H1 (cell line): ENCODE data around the gene MRGPRE. TPM values are rescaled to one million over a fixed set of nuclear protein-coding genes. Genes with fewer than 3 reads are reported as not detected.

Source experiments
- CTCF ChIA-PET: fragments of 300-600 bp; sonication (Branson Sonifier 250); formaldehyde crosslinking; loops from one replicate; lab custom pipeline; 2021; ENCODE audit not compliant: partially characterized antibody; lab: Charles Lee
- POLR2A ChIA-PET: fragments of 300-600 bp; sonication (Branson Sonifier 250); formaldehyde crosslinking; loops from one replicate; lab custom pipeline; 2021; ENCODE audit warnings: inconsistent platforms; ENCODE audit not compliant: partially characterized antibody; lab: Charles Lee
- DNase-seq, 2 experiments: peaks; one replicate each; pipeline versions ENCODE4 v3.0.0 to v3.0.0-alpha.2; 2010 to 2022; ENCODE audit warnings: low spot score in 2 of 2, low read depth in 1 of 2, mixed read lengths in 1 of 2
- FAIRE-seq: peaks from 2 replicates; lab custom pipeline; 2011; peaks lifted over from hg19 to GRCh38; lab: Jason Lieb, UNC
- H2AFZ ChIP-seq: 2 replicates; pipeline ENCODE4 v1.8.1; 2012; ENCODE audit warnings: low read length, inconsistent platforms
- H2AK5ac ChIP-seq: 2 replicates; pipeline ENCODE4 v1.6.1; 2013; ENCODE audit warnings: low read depth, low read length
- H2BK120ac ChIP-seq: replicated peaks from 2 replicates; pipeline ENCODE3; 2013; ENCODE audit warnings: low read depth, low read length, inconsistent platforms
- H2BK12ac ChIP-seq: 2 replicates; pipeline ENCODE4 v1.6.1; 2013; ENCODE audit warnings: low read depth, low read length
- H2BK15ac ChIP-seq: 2 replicates; pipeline ENCODE4 v1.6.1; 2013; ENCODE audit warnings: low read length
- H2BK20ac ChIP-seq: 2 replicates; pipeline ENCODE4 v1.6.1; 2013; ENCODE audit warnings: low read length
- H2BK5ac ChIP-seq: 2 replicates; pipeline ENCODE4 v1.6.1; 2013; ENCODE audit warnings: low read depth, low read length
- H3K14ac ChIP-seq: 2 replicates; pipeline ENCODE4 v1.6.1; 2013; ENCODE audit warnings: inconsistent platforms; ENCODE audit not compliant: insufficient read length
- H3K18ac ChIP-seq: 2 replicates; pipeline ENCODE4 v1.6.1; 2013; ENCODE audit warnings: low read length; ENCODE audit errors: extremely low read depth
- H3K23ac ChIP-seq: 2 replicates; pipeline ENCODE4 v1.6.1; 2013; ENCODE audit warnings: inconsistent platforms; ENCODE audit not compliant: insufficient read length
- H3K23me2 ChIP-seq: 2 replicates; pipeline ENCODE4 v1.6.1; 2013; ENCODE audit warnings: low read depth, low read length
- H3K27ac ChIP-seq: 2 replicates; pipeline ENCODE4 v1.6.1; 2011; ENCODE audit warnings: low read depth, low read length, inconsistent platforms
- H3K27me3 ChIP-seq, 4 experiments: replicated peaks in 1 of 4; 1 replicate in 1 of 4; 2 replicates in 3 of 4; pipeline versions ENCODE4 v1.6.1 to v1.8.1; 2011 to 2013; ENCODE audit warnings: low read length in 3 of 4, mild to moderate bottlenecking in 3 of 4, inconsistent platforms in 2 of 4, mixed read lengths in 2 of 4, moderate library complexity in 1 of 4; ENCODE audit not compliant: control insufficient read depth in 3 of 4, insufficient read depth in 3 of 4; ENCODE audit errors: extremely low read depth in 1 of 4
- H3K36me3 ChIP-seq, 4 experiments: 2 replicates each; pipeline versions ENCODE4 v1.6.1 to v1.8.1; 2011 to 2013; ENCODE audit warnings: mild to moderate bottlenecking in 4 of 4, low read length in 3 of 4, moderate library complexity in 2 of 4, control low read depth in 1 of 4, inconsistent platforms in 1 of 4; ENCODE audit not compliant: insufficient read depth in 4 of 4, control insufficient read depth in 2 of 4
- H3K4ac ChIP-seq: replicated peaks from 2 replicates; pipeline ENCODE3; 2013; ENCODE audit warnings: low read length, low read depth, mixed read lengths, inconsistent platforms; ENCODE audit not compliant: insufficient read length
- H3K4me1 ChIP-seq, 4 experiments: replicated peaks in 1 of 4; 1 replicate in 1 of 4; 2 replicates in 3 of 4; pipeline versions ENCODE4 v1.6.1 to v1.8.1; 2011 to 2013; ENCODE audit warnings: low read length in 3 of 4, inconsistent platforms in 2 of 4, mixed read lengths in 1 of 4; ENCODE audit not compliant: insufficient read depth in 4 of 4, control insufficient read depth in 3 of 4
- H3K4me2 ChIP-seq, 2 experiments: 2 replicates each; pipeline versions ENCODE4 v1.6.1 to v1.8.1; 2011 to 2013; ENCODE audit warnings: low read depth in 2 of 2, low read length in 2 of 2, control low read depth in 1 of 2, inconsistent platforms in 1 of 2, mild to moderate bottlenecking in 1 of 2; ENCODE audit not compliant: insufficient read depth in 1 of 2
- H3K4me3 ChIP-seq, 4 experiments: fragments of 200-600, 300-600 bp in 1 of 4; sonication (generic), shearing (Covaris generic), sonication (Bioruptor Twin) in 1 of 4; 2 replicates each; pipeline versions ENCODE4 v1.5.1 to v1.8.1; 2011 to 2016; ENCODE audit warnings: low read length in 4 of 4, low read depth in 3 of 4, control low read depth in 2 of 4, inconsistent platforms in 2 of 4, mild to moderate bottlenecking in 2 of 4, mixed read lengths in 1 of 4, moderate library complexity in 1 of 4; ENCODE audit not compliant: insufficient read depth in 2 of 4; ENCODE audit errors: extremely low read depth in 1 of 4
- H3K56ac ChIP-seq: replicated peaks from 2 replicates; pipeline ENCODE3; 2013; ENCODE audit warnings: low read depth, mild to moderate bottlenecking, mixed read lengths, low read length, inconsistent platforms; ENCODE audit not compliant: insufficient read length
- H3K79me1 ChIP-seq: 2 replicates; pipeline ENCODE4 v1.6.1; 2013; ENCODE audit warnings: low read depth, low read length, control low read depth
- H3K79me2 ChIP-seq, 2 experiments: 2 replicates each; pipeline versions ENCODE4 v1.6.1 to v1.8.1; 2012 to 2013; ENCODE audit warnings: low read length in 2 of 2, mild to moderate bottlenecking in 2 of 2, inconsistent platforms in 1 of 2; ENCODE audit not compliant: insufficient read depth in 2 of 2, control insufficient read depth in 1 of 2
- H3K9ac ChIP-seq, 4 experiments: replicated peaks in 1 of 4; 1 replicate in 1 of 4; 2 replicates in 3 of 4; pipeline versions ENCODE4 v1.6.1 to v1.8.1; 2011 to 2013; ENCODE audit warnings: low read depth in 3 of 4, low read length in 3 of 4, control low read depth in 2 of 4, mild to moderate bottlenecking in 2 of 4, moderate library complexity in 2 of 4, inconsistent platforms in 1 of 4; ENCODE audit errors: extremely low read depth in 1 of 4
- H3K9me3 ChIP-seq, 2 experiments: 2 replicates each; pipeline versions ENCODE4 v1.6.1 to v1.8.1; 2012 to 2013; ENCODE audit warnings: mild to moderate bottlenecking in 2 of 2, moderate library complexity in 2 of 2, control low read depth in 1 of 2, inconsistent platforms in 1 of 2, low read depth in 1 of 2, low read length in 1 of 2, mixed read lengths in 1 of 2; ENCODE audit not compliant: insufficient read depth in 2 of 2
- H4K20me1 ChIP-seq, 2 experiments: replicated peaks in 1 of 2; 2 replicates each; pipeline versions ENCODE3 to v1.8.1; 2011 to 2013; ENCODE audit warnings: inconsistent platforms in 2 of 2, low read length in 2 of 2, mild to moderate bottlenecking in 1 of 2; ENCODE audit not compliant: insufficient read depth in 2 of 2, control insufficient read depth in 1 of 2
- H4K5ac ChIP-seq: 2 replicates; pipeline ENCODE4 v1.6.1; 2013; ENCODE audit warnings: low read length, low read depth, mixed read lengths, inconsistent platforms; ENCODE audit not compliant: insufficient read length
- H4K8ac ChIP-seq: 2 replicates; pipeline ENCODE4 v1.8.0; 2013; ENCODE audit warnings: mild to moderate bottlenecking, moderate library complexity, low read length, inconsistent platforms; ENCODE audit not compliant: insufficient read depth; ENCODE audit errors: extremely low read depth
- H4K91ac ChIP-seq: replicated peaks from 2 replicates; pipeline ENCODE3; 2013; ENCODE audit warnings: low read length, mixed read lengths, inconsistent platforms; ENCODE audit not compliant: insufficient read length
- KDM5A ChIP-seq: fragments of 200-600 bp; IDR thresholded peaks from 2 replicates; pipeline ENCODE4 v1.7.1; 2012; ENCODE audit warnings: mild to moderate bottlenecking, low read length, inconsistent platforms, mixed read lengths
- NANOG ChIP-seq: IDR thresholded peaks from 2 replicates; pipeline ENCODE4 v1.6.1; 2011; ENCODE audit warnings: low read length, low read depth, mild to moderate bottlenecking, inconsistent platforms; ENCODE audit not compliant: insufficient read depth, poor library complexity, severe bottlenecking
- POLR2A ChIP-seq, 2 experiments: IDR thresholded peaks; 1 replicate in 1 of 2; 2 replicates in 1 of 2; pipeline ENCODE4 v1.6.1; 2011; ENCODE audit warnings: low read depth in 2 of 2, low read length in 2 of 2, mild to moderate bottlenecking in 2 of 2; ENCODE audit errors: control extremely low read depth in 1 of 2
- WGBS, 2 experiments: shearing (Covaris generic) in 1 of 2; methylation state at CpG; one replicate each; pipeline versions ENCODE4 v1.1.6 to v1.1.7; 2013 to 2015; ENCODE audit warnings: low lambda C conversion rate in 2 of 2, mixed read lengths in 2 of 2, inconsistent platforms in 1 of 2, low coverage in 1 of 2, missing lambda C conversion rate in 1 of 2; ENCODE audit not compliant: insufficient replicate concordance in 2 of 2, insufficient coverage in 1 of 2, insufficient read length in 1 of 2; ENCODE audit errors: extremely low coverage in 1 of 2, missing lambda C conversion rate in 1 of 2; 5-methylcytosine and 5-hydroxymethylcytosine counted together
- polyA plus RNA-seq, 7 experiments: library from polyadenylated mRNA; depleted of rRNA in 3 of 7; stranded (reverse) in 5 of 7; unstranded in 2 of 7; fragments of >200 nt in 5 of 7; fragments of 200-250 nt in 2 of 7; gene quantifications; 1 replicate in 5 of 7; 2 replicates in 1 of 7; 4 replicates in 1 of 7; pipeline versions ENCODE4 v1.2.1 to v1.2.3, GENCODE V29; 2011 to 2013; ENCODE audit warnings: missing spikeins in 2 of 7, mixed read lengths in 2 of 7
- total RNA-seq: library from RNA; stranded (reverse); fragmentation: NEBNext Ultra II Directional; extraction: Animal tissue kit (Norgen Biotek cat#: 25700); gene quantifications from 2 replicates; pipeline ENCODE4 v1.2.1, GENCODE V29; 2021
- TF ChIP-seq, protein P1 (sequence below): IDR thresholded peaks from 2 replicates; pipeline ENCODE4 v1.6.1; 2012; ENCODE audit warnings: low read length, inconsistent platforms
- TF ChIP-seq, protein P2 (sequence below): IDR thresholded peaks from 2 replicates; pipeline ENCODE4 v1.6.1; 2012; ENCODE audit warnings: inconsistent platforms

Gene MRGPRE
- total and polyA plus RNA-seq, 2 of the 8 experiments (the other 6 are each of a cell fraction or from before 2014, with no cell fraction given) = not detected

DNA sequence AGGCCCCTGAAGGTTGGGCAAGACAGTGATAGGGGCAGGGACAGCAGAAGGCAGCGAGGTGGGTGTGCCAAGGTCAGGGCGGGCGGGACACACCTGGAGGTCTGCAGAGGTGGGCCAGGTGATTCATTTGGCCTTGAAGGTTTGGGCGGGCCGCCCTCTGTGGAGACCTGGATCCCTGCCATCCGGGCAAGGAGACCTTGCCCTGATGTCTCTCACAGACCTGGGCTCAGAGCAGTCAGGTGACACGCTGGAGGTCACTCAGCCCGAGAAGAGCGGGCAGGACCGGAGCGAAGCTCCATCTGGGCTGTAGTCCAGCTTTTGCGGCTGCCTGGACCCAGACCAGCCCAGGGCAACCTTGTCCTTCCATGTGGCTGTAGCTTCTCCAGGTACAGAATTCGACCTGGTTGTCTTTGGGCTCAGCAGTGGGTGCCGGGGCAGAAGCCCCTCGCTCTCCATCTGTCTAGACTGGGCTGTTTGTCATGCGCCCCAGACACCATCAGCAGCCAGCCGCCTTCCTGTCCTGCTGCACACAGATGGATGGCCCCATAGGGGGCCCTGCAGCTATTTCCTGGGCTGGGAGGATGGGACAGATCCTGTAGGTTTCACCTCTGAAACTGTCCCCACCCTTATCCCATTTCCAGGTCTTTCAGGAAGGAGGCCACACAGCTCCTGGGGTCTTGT lies 16.7 kb downstream of the MRGPRE start:
- Histone ChIP-seq H4K91ac (peak overlapping the region; percentile 3), H3K56ac (no peak overlapping the region), H2AFZ (no peak overlapping the region), H2BK20ac (peak overlapping the region; percentile 90; the same call in 1 of the 2 replicates), H3K9ac (no peak overlapping the region), H3K36me3 (no peaks in the 10 kb centered on the region), H3K27ac (no peak overlapping the region), H3K23me2 (peaks cover 2% of the 10 kb centered on the region; the same call in 1 of the 2 replicates), H3K4me2 (no peak overlapping the region), H3K9me3 (no peaks in the 10 kb centered on the region), H2BK15ac (no peak overlapping the region), H2BK5ac (no peak overlapping the region), H4K8ac (no peak overlapping the region), H4K5ac (no peak overlapping the region)
- CTCF ChIA-PET = interaction anchor here (0.9 to 5.7 kb wide), 18 partner anchors 8 to 219 kb away, joined by 3 to 99 read pairs (median 6); no protein-coding TSS in a partner anchor
- WGBS, 2 experiments = 84% methylated on average over 17 of the region's 17 CpGs; no CpG with 5 or more reads in 1 of the 2 experiments
- TF ChIP-seq, protein P1, sequence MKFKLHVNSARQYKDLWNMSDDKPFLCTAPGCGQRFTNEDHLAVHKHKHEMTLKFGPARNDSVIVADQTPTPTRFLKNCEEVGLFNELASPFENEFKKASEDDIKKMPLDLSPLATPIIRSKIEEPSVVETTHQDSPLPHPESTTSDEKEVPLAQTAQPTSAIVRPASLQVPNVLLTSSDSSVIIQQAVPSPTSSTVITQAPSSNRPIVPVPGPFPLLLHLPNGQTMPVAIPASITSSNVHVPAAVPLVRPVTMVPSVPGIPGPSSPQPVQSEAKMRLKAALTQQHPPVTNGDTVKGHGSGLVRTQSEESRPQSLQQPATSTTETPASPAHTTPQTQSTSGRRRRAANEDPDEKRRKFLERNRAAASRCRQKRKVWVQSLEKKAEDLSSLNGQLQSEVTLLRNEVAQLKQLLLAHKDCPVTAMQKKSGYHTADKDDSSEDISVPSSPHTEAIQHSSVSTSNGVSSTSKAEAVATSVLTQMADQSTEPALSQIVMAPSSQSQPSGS = no peak
- TF ChIP-seq NANOG (no peak), POLR2A (IDR thresholded peaks at IDR 0.05; ENCODE audit: control extremely low read depth in 1 of 2, low read depth in 2 of 2, low read length in 2 of 2) (no peak), KDM5A (no peak)
- TF ChIP-seq, protein P2, sequence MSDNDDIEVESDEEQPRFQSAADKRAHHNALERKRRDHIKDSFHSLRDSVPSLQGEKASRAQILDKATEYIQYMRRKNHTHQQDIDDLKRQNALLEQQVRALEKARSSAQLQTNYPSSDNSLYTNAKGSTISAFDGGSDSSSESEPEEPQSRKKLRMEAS = no peak
- TF ChIP-seq, all 59 proteins: peak for 0
- Histone ChIP-seq H3K4me1 (peaks cover 0 to 6% (median under 1%) of the 10 kb centered on the region in 4 experiments; a peak in 2 of 7 replicates), H3K23ac (no peak overlapping the region), H4K20me1 (no peaks in the 10 kb centered on the region), H3K14ac (no peak overlapping the region), H3K4ac (no peak overlapping the region), H3K18ac (no peak overlapping the region; the same call in 1 of the 2 replicates), H2AK5ac (peak overlapping the region; percentile 49; the same call in 1 of the 2 replicates), H3K4me3 (no peak overlapping the region), H2BK12ac (0 out of 2 replicates have a peak overlapping the region, but pooled peaks have one; percentile 90), H3K79me2 (no peaks in the 10 kb centered on the region), H2BK120ac (peak overlapping the region; percentile 57), H3K79me1 (no peaks in the 10 kb centered on the region), H3K27me3 (no peaks in the 10 kb centered on the region)
- POLR2A ChIA-PET = interaction anchor here (0.9 to 1.8 kb wide), 3 partner anchors 69 to 166 kb away, joined by 3 to 4 read pairs (median 3); partner anchors contain the start of gene CARS1
- DNase-seq (no peak), FAIRE-seq (no peak)
